Loucy (cell line): ENCODE data around the gene CELSR1.

Experiments
- CTCF ChIP-seq: fragments of 200-600 bp; sonication (generic); conservative IDR thresholded peaks from 2 replicates; pipeline ENCODE4 v1.5.1; 2014; ENCODE audit warnings: mild to moderate bottlenecking, antibody characterized with exemption, low read length
- EZH2phosphoT487 ChIP-seq: fragments of 200-600 bp; IDR thresholded peaks from 2 replicates; pipeline ENCODE4 v1.6.1; 2018; ENCODE audit warnings: antibody characterized with exemption, mild to moderate bottlenecking, moderate library complexity, borderline replicate concordance

- no peak for TF ChIP-seq EZH2phosphoT487
- no peak for TF ChIP-seq CTCF
Measured at GRCh38 chr22:46317646-46318045, 219.8 kb downstream of the CELSR1 start.
